HL-60 (cell line): ENCODE data around the gene PPP1R9A.

ENCODE experiments used
- DNase-seq, 2 experiments: peaks; one replicate each; pipeline ENCODE4 v3.0.0-alpha.2; 2010 to 2020; ENCODE audit warnings: low read depth in 1 of 2, low spot score in 1 of 2
- H3K27ac ChIP-seq: fragments of 250-450 bp; sonication (Bioruptor Pico); replicated peaks from 2 replicates; pipeline ENCODE4 v1.5.1; 2020; ENCODE audit warnings: mild to moderate bottlenecking, moderate library complexity
- H3K27me3 ChIP-seq: fragments of 250-450 bp; sonication (Bioruptor Pico); 2 replicates; pipeline ENCODE4 v1.5.1; 2021; ENCODE audit warnings: mild to moderate bottlenecking, moderate library complexity; ENCODE audit not compliant: insufficient read depth, poor library complexity, severe bottlenecking
- H3K4me3 ChIP-seq: replicated peaks from 2 replicates; pipeline ENCODE4 v1.5.1; 2011; ENCODE audit warnings: mild to moderate bottlenecking, control low read depth, low read length; ENCODE audit not compliant: insufficient read depth
- GABPA ChIP-seq: IDR thresholded peaks from 2 replicates; pipeline ENCODE4 v1.6.1; 2012; ENCODE audit warnings: low read depth
- POLR2AphosphoS5 ChIP-seq: IDR thresholded peaks from 2 replicates; pipeline ENCODE4 v1.6.1; 2012; ENCODE audit warnings: low read depth
- REST ChIP-seq: IDR thresholded peaks from 2 replicates; pipeline ENCODE4 v1.6.1; 2012; ENCODE audit warnings: low read depth; ENCODE audit not compliant: insufficient replicate concordance
- SPI1 ChIP-seq: IDR thresholded peaks from 2 replicates; pipeline ENCODE4 v1.6.1; 2012; ENCODE audit warnings: low read depth, mild to moderate bottlenecking, borderline replicate concordance
- TF ChIP-seq, protein P1 (sequence below): IDR thresholded peaks from one replicate; pipeline ENCODE4 v1.5.1; 2011; ENCODE audit warnings: low read length, control low read depth, inconsistent platforms; ENCODE audit not compliant: insufficient read depth

The PPP1R9A gene

GRCh38 chr7:94922457-94922856 lies 15.1 kb downstream of the PPP1R9A start:
- H3K4me3 ChIP-seq = no peak overlapping the region
- no peak overlapping the region for H3K27ac ChIP-seq
- DNase-seq = no peak
- no peak for TF ChIP-seq SPI1
- TF ChIP-seq POLR2AphosphoS5 = no peak
- TF ChIP-seq, protein P1, sequence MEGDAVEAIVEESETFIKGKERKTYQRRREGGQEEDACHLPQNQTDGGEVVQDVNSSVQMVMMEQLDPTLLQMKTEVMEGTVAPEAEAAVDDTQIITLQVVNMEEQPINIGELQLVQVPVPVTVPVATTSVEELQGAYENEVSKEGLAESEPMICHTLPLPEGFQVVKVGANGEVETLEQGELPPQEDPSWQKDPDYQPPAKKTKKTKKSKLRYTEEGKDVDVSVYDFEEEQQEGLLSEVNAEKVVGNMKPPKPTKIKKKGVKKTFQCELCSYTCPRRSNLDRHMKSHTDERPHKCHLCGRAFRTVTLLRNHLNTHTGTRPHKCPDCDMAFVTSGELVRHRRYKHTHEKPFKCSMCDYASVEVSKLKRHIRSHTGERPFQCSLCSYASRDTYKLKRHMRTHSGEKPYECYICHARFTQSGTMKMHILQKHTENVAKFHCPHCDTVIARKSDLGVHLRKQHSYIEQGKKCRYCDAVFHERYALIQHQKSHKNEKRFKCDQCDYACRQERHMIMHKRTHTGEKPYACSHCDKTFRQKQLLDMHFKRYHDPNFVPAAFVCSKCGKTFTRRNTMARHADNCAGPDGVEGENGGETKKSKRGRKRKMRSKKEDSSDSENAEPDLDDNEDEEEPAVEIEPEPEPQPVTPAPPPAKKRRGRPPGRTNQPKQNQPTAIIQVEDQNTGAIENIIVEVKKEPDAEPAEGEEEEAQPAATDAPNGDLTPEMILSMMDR = no peak
- TF ChIP-seq REST = no peak
- TF ChIP-seq GABPA = no peak
- H3K27me3 ChIP-seq = no peaks in the 10 kb centered on the region

- DNase-seq = no peak
- Histone ChIP-seq H3K27me3 (no peaks in the 10 kb centered on the region), H3K27ac (no peak overlapping the region), H3K4me3 (no peak overlapping the region)
- no peak for TF ChIP-seq REST
- TF ChIP-seq, protein P1 = no peak
Measured at GRCh38 chr7:94923412-94923811, 16.0 kb downstream of the PPP1R9A start.

- DNase-seq = no peak
- Histone ChIP-seq H3K27me3 (no peaks in the 10 kb centered on the region), H3K4me3 (no peak overlapping the region), H3K27ac (no peak overlapping the region)
- TF ChIP-seq GABPA (no peak), SPI1 (no peak), REST (no peak), POLR2AphosphoS5 (no peak)
- TF ChIP-seq, protein P1 = no peak
Measured at GRCh38 chr7:94928168-94928707, 20.8 kb downstream of the PPP1R9A start.
